Lung (tissue), 12 donors: ENCODE data around the gene GP1BB. TPM values are rescaled to one million over a fixed set of nuclear protein-coding genes. Genes with fewer than 3 reads are reported as not detected.
A peak's percentile ranks its signal among the peaks of the same experiment; 100 is the strongest.

ENCODE experiments used
- ATAC-seq: fragments of 200-7000 bp; cut with Tn5 transposase; one replicate; pipeline ENCODE4 v1.9.1; 2020; ENCODE audit warnings: moderate number of reproducible peaks; ENCODE audit not compliant: insufficient read depth, low FRiP score
- DNase-seq, 3 donors: peaks; one replicate each; pipeline ENCODE4 v3.0.0-alpha.2; 2013 to 2017
- H3K27ac ChIP-seq, 2 donors: one replicate each; pipeline ENCODE4 v1.5.1; 2013; ENCODE audit warnings: mild to moderate bottlenecking in 2 of 2, moderate library complexity in 2 of 2, control low read depth in 1 of 2, inconsistent platforms in 1 of 2, low read depth in 1 of 2, low read length in 1 of 2
- H3K27me3 ChIP-seq, 3 donors: one replicate each; pipeline ENCODE4 v1.5.1; 2013; ENCODE audit warnings: low read length in 2 of 3; ENCODE audit not compliant: control insufficient read depth in 3 of 3, insufficient read depth in 3 of 3
- H3K36me3 ChIP-seq, 4 donors: one replicate each; pipeline ENCODE4 v1.5.1; 2013; ENCODE audit warnings: low read length in 4 of 4, mild to moderate bottlenecking in 1 of 4, moderate library complexity in 1 of 4; ENCODE audit not compliant: control insufficient read depth in 4 of 4, insufficient read depth in 4 of 4
- H3K4me1 ChIP-seq, 5 donors: one replicate each; pipeline ENCODE4 v1.5.1; 2013; ENCODE audit warnings: low read length in 5 of 5, mild to moderate bottlenecking in 2 of 5, moderate library complexity in 1 of 5; ENCODE audit not compliant: control insufficient read depth in 5 of 5, insufficient read depth in 5 of 5
- H3K4me3 ChIP-seq: one replicate; pipeline ENCODE4 v1.5.1; 2013; ENCODE audit warnings: mild to moderate bottlenecking, control low read depth, moderate library complexity
- H3K9ac ChIP-seq, 2 donors: one replicate each; pipeline ENCODE4 v1.5.1; 2013; ENCODE audit warnings: low read length in 2 of 2, control low read depth in 1 of 2; ENCODE audit not compliant: insufficient read depth in 1 of 2
- H3K9me3 ChIP-seq, 4 donors: one replicate each; pipeline ENCODE4 v1.5.1; 2013; ENCODE audit warnings: low read length in 3 of 4, mild to moderate bottlenecking in 1 of 4, moderate library complexity in 1 of 4; ENCODE audit not compliant: control insufficient read depth in 4 of 4, insufficient read depth in 3 of 4
- CTCF ChIP-seq: IDR thresholded peaks from 2 replicates; pipeline ENCODE4 v1.5.1; 2012; ENCODE audit warnings: mild to moderate bottlenecking; ENCODE audit errors: control extremely low read depth, extremely low read depth
- WGBS, 2 donors: extraction: QIAGEN DNeasy Blood & Tissue Kit; methylation state at CpG; one replicate each; pipeline ENCODE4 v1.1.7; 2013; 5-methylcytosine and 5-hydroxymethylcytosine counted together
- polyA plus RNA-seq, 2 donors: library from polyadenylated mRNA; stranded (reverse); fragments of 200-250 nt; gene quantifications; one replicate each; pipeline ENCODE4 v1.2.1, GENCODE V29; 2013
- total RNA-seq, 2 donors: library from RNA; depleted of rRNA in 1 of 2; stranded (reverse); fragments of >200 nt in 1 of 2; gene quantifications; one replicate each; pipeline ENCODE4 v1.2.1, GENCODE V29; 2014 to 2021
- donor health status: control.
- donor health status: control.
- donor health status: Bipolar disorder and iron deficiency.
- donor health status: healthy.
- donor health status: DM: yes; HTN: yes; CAD: no.

The GP1BB gene
- total and polyA plus RNA-seq, 4 donors, result 1.9 to 5.5 (median 3.4) TPM

- Histone ChIP-seq H3K9ac (no peak overlapping the region), H3K4me1 (peaks cover 0 to 31% (median 7%) of the 10 kb centered on the region in 5 donors), H3K27ac (no peak overlapping the region), H3K9me3 (no peaks in the 10 kb centered on the region), H3K4me3 (no peak overlapping the region), H3K27me3 (peaks cover 0 to 4% (median 0%) of the 10 kb centered on the region in 3 donors), H3K36me3 (peaks cover 0 to 11% (median 4%) of the 10 kb centered on the region in 4 donors)
- TF ChIP-seq CTCF, result no peak
- 93 to 100% methylated on average over 1 of the region's 1 CpG for WGBS, 2 donors
- DNase-seq (no peak), ATAC-seq (no peak)
Measured at GRCh38 chr22:19716829-19717105, 6.6 kb upstream of the GP1BB start.

- H3K4me1 ChIP-seq, result peaks cover 0 to 31% (median 7%) of the 10 kb centered on the region in 5 donors
- H3K9ac ChIP-seq, result no peak overlapping the region
- DNase-seq, result no peak
- ATAC-seq, result no peak
- H3K9me3 ChIP-seq, result no peaks in the 10 kb centered on the region
- WGBS, 2 donors, result 84 to 90% methylated on average over 9 of the region's 9 CpGs
- peaks cover 0 to 4% (median 0%) of the 10 kb centered on the region in 3 donors for H3K27me3 ChIP-seq
- no peak overlapping the region for H3K4me3 ChIP-seq
- peaks cover 0 to 11% (median 4%) of the 10 kb centered on the region in 4 donors for H3K36me3 ChIP-seq
- TF ChIP-seq CTCF, result no peak
- no peak overlapping the region for H3K27ac ChIP-seq
Measured at GRCh38 chr22:19717181-19717580, 6.2 kb upstream of the GP1BB start.

- Histone ChIP-seq H3K27ac (peak overlapping the region in 1 of 2 donors; percentile 88), H3K9ac (no peak overlapping the region), H3K9me3 (no peaks in the 10 kb centered on the region), H3K4me1 (peaks cover 0 to 31% (median 7%) of the 10 kb centered on the region in 5 donors), H3K4me3 (peak overlapping the region; percentile 42), H3K36me3 (peaks cover 0 to 14% (median 4%) of the 10 kb centered on the region in 4 donors), H3K27me3 (peaks cover 0 to 6% (median 0%) of the 10 kb centered on the region in 3 donors)
- peak; percentile 82 for TF ChIP-seq CTCF
- DNase-seq, result peak; percentile 74 to 85 (median 83)
- WGBS, 2 donors, result 7 to 15% methylated on average over 63 to 96 of the region's 96 CpGs
- ATAC-seq, result peak; percentile 89
Measured at GRCh38 chr22:19717691-19718455, 5.5 kb upstream of the GP1BB start.
